ENCODE results near the gene AGFG2. TPM values are rescaled to one million over a fixed set of nuclear protein-coding genes. Genes with fewer than 3 reads are reported as not detected.
A peak's percentile ranks its signal among the peaks of the same experiment; 100 is the strongest.

The AGFG2 gene
- total RNA-seq, 3 donors from 2014 or later (not counting 1 experiment from before 2014, with no cell fraction given) = 21.5 to 32.6 (median 22.2) TPM

DNA sequence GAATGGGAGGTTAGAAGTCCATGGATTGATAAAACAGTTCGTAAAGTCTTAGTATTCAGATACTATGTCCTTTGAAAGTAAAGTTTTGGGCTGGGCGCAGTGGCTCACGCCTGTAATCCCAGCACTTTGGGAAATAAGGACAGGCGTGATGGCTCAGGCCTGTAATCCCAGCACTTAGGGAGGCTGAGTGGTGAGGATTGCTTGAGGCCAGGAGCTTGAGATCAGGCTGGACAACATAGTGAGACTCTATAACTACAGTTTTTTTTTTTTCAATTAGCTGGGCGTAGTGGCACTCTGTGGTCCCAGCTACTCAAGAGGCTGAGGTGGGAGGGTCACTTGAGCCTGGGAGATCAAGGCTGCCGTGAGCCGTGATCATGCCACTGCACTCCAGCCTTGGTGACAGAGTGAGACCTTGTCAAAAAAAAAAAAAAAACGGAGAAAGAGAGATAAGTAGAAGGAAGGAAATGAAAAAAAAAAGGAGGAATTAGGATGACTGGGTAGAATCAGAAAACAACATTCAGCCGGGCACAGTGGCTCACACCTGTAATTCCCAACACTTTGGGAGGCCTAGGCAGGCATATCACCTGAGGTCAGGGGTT lies 25.7 kb upstream of the AGFG2 start:
- no peak for DNase-seq
- 83% methylated on average over 9 of the region's 9 CpGs for WGBS (ENCODE audit: insufficient coverage)
- Histone ChIP-seq H3K9me3 (ENCODE audit: control insufficient read depth, insufficient read depth, low read length) (no peaks in the 10 kb centered on the region), H3K27me3 (ENCODE audit: control insufficient read depth, insufficient read depth, low read length) (no peaks in the 10 kb centered on the region), H3K4me3 (ENCODE audit: low read length) (no peak overlapping the region), H3K27ac (ENCODE audit: low read length) (no peak overlapping the region), H3K36me3 (ENCODE audit: control insufficient read depth, insufficient read depth, low read length) (no peaks in the 10 kb centered on the region), H3K4me1 (ENCODE audit: control insufficient read depth, insufficient read depth, low read length) (peaks cover 25% of the 10 kb centered on the region)
- no peak overlapping the region for H3K4me3 Mint-ChIP-seq
- H3K27me3 Mint-ChIP-seq (ENCODE audit: low read depth in 2 of 2) = peaks cover 27 to 34% of the 10 kb centered on the region in 2 donors
- TF ChIP-seq, protein P1, sequence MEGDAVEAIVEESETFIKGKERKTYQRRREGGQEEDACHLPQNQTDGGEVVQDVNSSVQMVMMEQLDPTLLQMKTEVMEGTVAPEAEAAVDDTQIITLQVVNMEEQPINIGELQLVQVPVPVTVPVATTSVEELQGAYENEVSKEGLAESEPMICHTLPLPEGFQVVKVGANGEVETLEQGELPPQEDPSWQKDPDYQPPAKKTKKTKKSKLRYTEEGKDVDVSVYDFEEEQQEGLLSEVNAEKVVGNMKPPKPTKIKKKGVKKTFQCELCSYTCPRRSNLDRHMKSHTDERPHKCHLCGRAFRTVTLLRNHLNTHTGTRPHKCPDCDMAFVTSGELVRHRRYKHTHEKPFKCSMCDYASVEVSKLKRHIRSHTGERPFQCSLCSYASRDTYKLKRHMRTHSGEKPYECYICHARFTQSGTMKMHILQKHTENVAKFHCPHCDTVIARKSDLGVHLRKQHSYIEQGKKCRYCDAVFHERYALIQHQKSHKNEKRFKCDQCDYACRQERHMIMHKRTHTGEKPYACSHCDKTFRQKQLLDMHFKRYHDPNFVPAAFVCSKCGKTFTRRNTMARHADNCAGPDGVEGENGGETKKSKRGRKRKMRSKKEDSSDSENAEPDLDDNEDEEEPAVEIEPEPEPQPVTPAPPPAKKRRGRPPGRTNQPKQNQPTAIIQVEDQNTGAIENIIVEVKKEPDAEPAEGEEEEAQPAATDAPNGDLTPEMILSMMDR (IDR thresholded peaks at IDR 0.05) = no peak
- peaks cover 15 to 21% of the 10 kb centered on the region in 2 donors for H3K4me1 Mint-ChIP-seq
- no peaks in the 10 kb centered on the region for H3K9me3 Mint-ChIP-seq
- H3K27ac Mint-ChIP-seq = no peak overlapping the region
- ATAC-seq = no peak
- intact Hi-C loops (cut with micrococcal nuclease) = no loop called here
- H3K36me3 Mint-ChIP-seq = no peaks in the 10 kb centered on the region

DNA sequence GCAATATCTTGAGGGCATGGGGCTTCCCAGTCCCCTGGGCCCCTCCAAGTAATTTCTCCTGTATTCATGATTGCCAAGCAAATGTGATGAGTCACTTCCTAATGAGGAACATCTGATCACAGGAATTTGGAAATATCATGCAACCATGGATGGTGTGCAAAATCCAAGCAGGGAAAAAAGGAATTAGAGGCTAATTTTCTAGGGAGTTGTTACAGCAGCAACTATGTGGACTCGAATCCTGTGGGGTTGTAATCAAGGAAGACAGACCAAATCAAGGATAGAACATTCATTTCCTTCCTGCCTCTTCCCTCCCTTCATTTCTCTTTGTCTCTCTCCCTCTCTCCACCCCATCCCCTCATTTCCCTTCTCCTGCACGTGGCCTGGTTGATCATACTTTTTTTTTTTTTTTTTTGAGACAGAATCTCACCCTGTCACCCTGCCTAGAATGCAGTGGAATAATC lies 23.9 kb upstream of the AGFG2 start:
- H3K4me3 Mint-ChIP-seq = no peak overlapping the region
- intact Hi-C loops (cut with micrococcal nuclease) = no loop called here
- Histone ChIP-seq H3K27me3 (ENCODE audit: control insufficient read depth, insufficient read depth, low read length) (no peaks in the 10 kb centered on the region), H3K4me1 (ENCODE audit: control insufficient read depth, insufficient read depth, low read length) (peaks cover 25% of the 10 kb centered on the region), H3K9me3 (ENCODE audit: control insufficient read depth, insufficient read depth, low read length) (no peaks in the 10 kb centered on the region), H3K36me3 (ENCODE audit: control insufficient read depth, insufficient read depth, low read length) (no peaks in the 10 kb centered on the region), H3K27ac (ENCODE audit: low read length) (no peak overlapping the region), H3K4me3 (ENCODE audit: low read length) (no peak overlapping the region)
- H3K4me1 Mint-ChIP-seq = peaks cover 15 to 21% of the 10 kb centered on the region in 2 donors
- TF ChIP-seq, protein P1 (IDR thresholded peaks at IDR 0.05) = no peak
- DNase-seq = no peak
- no peak for ATAC-seq
- no peaks in the 10 kb centered on the region for H3K36me3 Mint-ChIP-seq
- 45% methylated on average over 2 of the region's 2 CpGs for WGBS (ENCODE audit: insufficient coverage)
- H3K9me3 Mint-ChIP-seq = no peaks in the 10 kb centered on the region
- peaks cover 18 to 25% of the 10 kb centered on the region in 2 donors for H3K27me3 Mint-ChIP-seq (ENCODE audit: low read depth in 2 of 2)
- H3K27ac Mint-ChIP-seq = no peak overlapping the region

DNA sequence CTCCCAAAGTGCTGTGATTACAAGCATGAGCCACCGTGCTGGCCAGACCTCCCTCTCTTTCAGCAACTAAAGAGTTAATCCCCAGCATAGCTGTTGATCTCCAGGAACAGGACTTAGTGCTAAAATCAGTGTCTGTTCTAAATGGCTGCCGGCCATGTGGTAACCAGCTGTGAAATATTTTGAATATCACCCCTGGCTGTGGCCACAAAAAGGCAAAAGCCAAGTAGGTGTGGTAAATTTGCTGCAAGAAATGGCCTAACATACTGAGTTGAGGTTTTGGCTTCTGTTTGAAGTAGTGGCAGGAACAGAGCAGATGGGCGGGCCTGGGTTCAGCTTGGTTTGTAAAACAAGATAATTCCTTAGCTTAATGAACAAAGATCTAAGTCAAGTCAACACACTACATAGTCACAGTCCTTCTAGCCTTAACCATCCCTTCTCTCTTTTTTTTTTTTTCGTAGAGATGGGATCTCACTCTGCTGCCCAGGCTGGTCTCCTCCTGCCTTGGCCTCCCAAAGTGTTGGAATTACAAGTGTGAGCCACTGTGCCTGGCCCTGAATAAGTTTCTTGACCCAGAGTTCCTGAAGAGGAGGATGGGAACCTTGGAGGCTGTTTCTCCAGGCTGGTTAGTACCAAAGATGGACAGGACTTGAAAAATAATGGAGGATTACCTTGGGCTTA lies 22.7 kb upstream of the AGFG2 start:
- Histone ChIP-seq H3K9me3 (ENCODE audit: control insufficient read depth, insufficient read depth, low read length) (no peaks in the 10 kb centered on the region), H3K4me1 (ENCODE audit: control insufficient read depth, insufficient read depth, low read length) (peaks cover 25% of the 10 kb centered on the region), H3K27ac (ENCODE audit: low read length) (no peak overlapping the region), H3K36me3 (ENCODE audit: control insufficient read depth, insufficient read depth, low read length) (no peaks in the 10 kb centered on the region), H3K27me3 (ENCODE audit: control insufficient read depth, insufficient read depth, low read length) (no peaks in the 10 kb centered on the region), H3K4me3 (ENCODE audit: low read length) (no peak overlapping the region)
- Mint-ChIP-seq H3K36me3 (no peaks in the 10 kb centered on the region), H3K4me3 (peak overlapping the region; percentile 67), H3K4me1 (peaks cover 15 to 21% of the 10 kb centered on the region in 2 donors), H3K27me3 (ENCODE audit: low read depth in 2 of 2) (peaks cover 12 to 15% of the 10 kb centered on the region in 2 donors), H3K27ac (peak overlapping the region; percentile 32 to 76), H3K9me3 (no peaks in the 10 kb centered on the region)
- TF ChIP-seq, protein P1 (IDR thresholded peaks at IDR 0.05) = no peak
- intact Hi-C loops (cut with micrococcal nuclease) = no loop called here
- 17% methylated on average over 3 of the region's 4 CpGs for WGBS (ENCODE audit: insufficient coverage)
- DNase-seq (peak; percentile 49 to 80), ATAC-seq (peak; percentile 85 to 98 (median 90))
